GM12874 (cell line): ENCODE data around the gene MCTP1.

Experiments used
- TF ChIP-seq, protein P1 (sequence below): IDR thresholded peaks from 2 replicates; pipeline ENCODE4 v1.5.1; 2011; ENCODE audit warnings: low read depth, mild to moderate bottlenecking, control low read depth, low read length, moderate library complexity; ENCODE audit not compliant: insufficient read depth

MCTP1 gene

GRCh38 chr5:94791829-94792228, 493.1 kb downstream of the MCTP1 start:
- TF ChIP-seq, protein P1, sequence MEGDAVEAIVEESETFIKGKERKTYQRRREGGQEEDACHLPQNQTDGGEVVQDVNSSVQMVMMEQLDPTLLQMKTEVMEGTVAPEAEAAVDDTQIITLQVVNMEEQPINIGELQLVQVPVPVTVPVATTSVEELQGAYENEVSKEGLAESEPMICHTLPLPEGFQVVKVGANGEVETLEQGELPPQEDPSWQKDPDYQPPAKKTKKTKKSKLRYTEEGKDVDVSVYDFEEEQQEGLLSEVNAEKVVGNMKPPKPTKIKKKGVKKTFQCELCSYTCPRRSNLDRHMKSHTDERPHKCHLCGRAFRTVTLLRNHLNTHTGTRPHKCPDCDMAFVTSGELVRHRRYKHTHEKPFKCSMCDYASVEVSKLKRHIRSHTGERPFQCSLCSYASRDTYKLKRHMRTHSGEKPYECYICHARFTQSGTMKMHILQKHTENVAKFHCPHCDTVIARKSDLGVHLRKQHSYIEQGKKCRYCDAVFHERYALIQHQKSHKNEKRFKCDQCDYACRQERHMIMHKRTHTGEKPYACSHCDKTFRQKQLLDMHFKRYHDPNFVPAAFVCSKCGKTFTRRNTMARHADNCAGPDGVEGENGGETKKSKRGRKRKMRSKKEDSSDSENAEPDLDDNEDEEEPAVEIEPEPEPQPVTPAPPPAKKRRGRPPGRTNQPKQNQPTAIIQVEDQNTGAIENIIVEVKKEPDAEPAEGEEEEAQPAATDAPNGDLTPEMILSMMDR = no peak

GRCh38 chr5:94788527-94788926, 496.4 kb downstream of the MCTP1 start:
- TF ChIP-seq, protein P1 = no peak

GRCh38 chr5:94784536-94785505, 500.1 kb downstream of the MCTP1 start:
- TF ChIP-seq, protein P1 = no peak

DNA sequence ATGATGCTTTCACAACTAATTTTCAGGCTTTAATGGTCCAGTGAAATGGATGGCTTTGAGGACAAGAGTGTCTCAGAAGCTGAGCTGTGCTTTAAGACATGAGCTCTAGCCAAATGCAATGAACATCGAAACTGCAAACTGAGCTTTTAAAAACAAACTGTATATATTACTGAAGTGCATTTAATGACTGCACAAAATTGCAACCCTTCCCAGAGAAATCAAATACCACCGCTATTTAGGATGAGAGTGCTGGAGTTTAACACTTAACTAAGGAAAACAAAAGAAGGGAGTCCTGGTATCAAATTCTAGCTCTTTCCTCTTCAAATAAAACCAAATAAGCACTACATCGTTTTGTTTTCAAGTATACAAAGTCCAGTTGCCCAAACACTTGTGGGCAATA, 502.5 kb downstream of the MCTP1 start:
- TF ChIP-seq, protein P1 = no peak

- TF ChIP-seq, protein P1 = no peak
Measured at GRCh38 chr5:94779684-94780083, 505.2 kb downstream of the MCTP1 start.

DNA sequence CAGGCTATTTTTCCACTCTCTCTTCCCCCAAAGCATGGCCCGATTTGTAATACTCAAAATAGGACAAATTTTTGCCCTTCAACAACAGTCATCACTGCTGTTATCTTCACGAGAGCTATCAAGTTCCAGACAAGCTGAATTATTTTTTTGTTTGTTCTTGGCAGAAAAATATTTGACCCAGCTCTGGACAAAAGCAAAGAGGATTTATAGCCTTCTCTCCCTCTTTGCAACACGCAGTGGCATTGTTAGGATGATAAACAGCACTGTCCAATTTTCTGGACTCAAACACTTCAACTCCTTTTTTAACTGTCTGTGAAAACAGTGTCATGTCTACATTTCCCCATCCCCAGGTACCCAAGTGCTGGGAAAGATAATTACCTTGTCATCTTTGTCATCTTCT, 506.2 kb downstream of the MCTP1 start:
- TF ChIP-seq, protein P1 = no peak

DNA sequence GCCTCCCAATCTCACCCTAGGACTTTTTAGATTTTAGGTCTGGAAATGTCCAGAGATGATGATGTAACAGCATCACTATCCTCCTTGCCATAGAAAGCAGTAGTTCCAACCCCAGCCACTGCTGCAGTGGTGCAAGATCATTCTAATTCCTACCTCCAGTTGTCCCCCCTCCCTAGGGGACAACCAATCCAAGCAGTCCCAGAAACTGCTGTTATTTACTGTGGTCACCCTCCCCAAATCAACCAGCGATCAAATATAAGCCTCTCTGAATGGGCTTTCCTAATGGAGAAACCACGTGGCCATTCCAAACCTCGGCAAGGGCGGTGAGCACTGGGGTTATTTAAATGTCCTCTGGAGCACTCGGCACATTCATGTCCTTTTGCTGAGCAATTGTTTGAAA, 506.6 kb downstream of the MCTP1 start:
- TF ChIP-seq, protein P1 = no peak
